HCT116 (cell line): ENCODE results near the gene PTX4. TPM values are rescaled to one million over a fixed set of nuclear protein-coding genes. Genes with fewer than 3 reads are reported as not detected.

ENCODE experiments used
- ATAC-seq: fragments of 200-7000 bp; cut with Tn5 transposase; 2 replicates; pipeline ENCODE4 v1.9.1; 2020; ENCODE audit warnings: mild to moderate bottlenecking, moderate library complexity
- BruUV-seq: library from RNA; stranded (reverse); fragments of 400-500 nt; replicated peaks from 2 replicates; lab custom pipeline; 2021; lab: Mats Ljungman, UMichigan
- CTCF ChIA-PET: fragments of 300-600 bp; sonication (Branson Sonifier 250); formaldehyde crosslinking; loops from one replicate; lab custom pipeline; 2021; ENCODE audit warnings: antibody characterized with exemption; lab: Charles Lee
- POLR2A ChIA-PET: fragments of 300-600, 350-600 bp; sonication (Branson Sonifier 250); formaldehyde crosslinking; loops from one replicate; lab custom pipeline; 2021; ENCODE audit warnings: antibody characterized with exemption; lab: Charles Lee
- RAD21 ChIA-PET, 2 experiments: fragments of 300-600 bp; sonication (Branson Sonifier 250); formaldehyde crosslinking; loops; one replicate each; lab custom pipeline; 2023; ENCODE audit warnings: low total read pairs in 2 of 2; ENCODE audit not compliant: uncharacterized antibody in 2 of 2, unreplicated experiment in 2 of 2, low non-redundant PET in 1 of 2; lab: Charles Lee
- DNase-seq: peaks from one replicate; pipeline ENCODE4 v3.0.0-alpha.2; 2010; ENCODE audit warnings: low read depth, low spot score
- H2AFZ ChIP-seq: fragments of 200-600 bp; shearing (Covaris generic), sonication (generic); 2 replicates; pipeline ENCODE4 v1.6.1; 2017; ENCODE audit warnings: low read depth, mixed run types, mixed read lengths, antibody characterized with exemption, low read length; ENCODE audit not compliant: poor library complexity, severe bottlenecking
- H3K27ac ChIP-seq: 2 replicates; pipeline ENCODE4 v1.5.1; 2012; ENCODE audit warnings: low read depth, low read length
- H3K27me3 ChIP-seq: fragments of 200-600 bp; sonication (generic); 2 replicates; pipeline ENCODE4 v1.6.1; 2016; ENCODE audit warnings: mixed run types, low read length, mixed read lengths; ENCODE audit not compliant: insufficient read depth
- H3K36me3 ChIP-seq, 2 experiments: fragments of 200-500 bp in 1 of 2; fragments of 200-600 bp in 1 of 2; sonication (Bioruptor generic) in 1 of 2; sonication (generic) in 1 of 2; 2 replicates each; pipeline versions ENCODE4 v1.5.1 to v1.6.1; 2014 to 2016; ENCODE audit warnings: low read length in 2 of 2, inconsistent platforms in 1 of 2, mixed read lengths in 1 of 2, mixed run types in 1 of 2; ENCODE audit not compliant: insufficient read depth in 2 of 2, control insufficient read depth in 1 of 2
- H3K4me1 ChIP-seq, 2 experiments: fragments of 200-600 bp in 1 of 2; sonication (generic) in 1 of 2; 2 replicates each; pipeline versions ENCODE4 v1.5.1 to v1.6.1; 2012 to 2017; ENCODE audit warnings: low read length in 2 of 2, inconsistent platforms in 1 of 2, mild to moderate bottlenecking in 1 of 2, mixed read lengths in 1 of 2, mixed run types in 1 of 2, moderate library complexity in 1 of 2; ENCODE audit not compliant: insufficient read depth in 2 of 2, control insufficient read depth in 1 of 2
- H3K4me2 ChIP-seq: fragments of 200-600 bp; sonication (generic); 2 replicates; pipeline ENCODE4 v1.6.1; 2017; ENCODE audit warnings: mixed run types, low read length, mixed read lengths
- H3K4me3 ChIP-seq, 2 experiments: fragments of 200-600 bp in 1 of 2; sonication (generic) in 1 of 2; replicated peaks in 1 of 2; 2 replicates each; pipeline ENCODE4 v1.5.1; 2011 to 2016; ENCODE audit warnings: low read length in 2 of 2, control low read depth in 1 of 2, low read depth in 1 of 2, mild to moderate bottlenecking in 1 of 2, mixed read lengths in 1 of 2, mixed run types in 1 of 2
- H3K79me2 ChIP-seq: fragments of 200-600 bp; sonication (generic); 2 replicates; pipeline ENCODE4 v1.6.1; 2017; ENCODE audit warnings: mild to moderate bottlenecking, mixed run types, low read length, moderate library complexity, mixed read lengths; ENCODE audit not compliant: insufficient read depth
- H3K9ac ChIP-seq: fragments of 200-600 bp; sonication (generic); 2 replicates; pipeline ENCODE4 v1.6.1; 2016; ENCODE audit warnings: low read length, mixed read lengths
- H3K9me2 ChIP-seq: fragments of 200-600 bp; sonication (generic), shearing (Covaris generic); 2 replicates; pipeline ENCODE4 v1.6.1; 2017; ENCODE audit warnings: mixed run types, mild to moderate bottlenecking, moderate library complexity; ENCODE audit not compliant: insufficient read depth
- H3K9me3 ChIP-seq, 2 experiments: fragments of 200-500 bp in 1 of 2; fragments of 200-600 bp in 1 of 2; sonication (Bioruptor generic) in 1 of 2; sonication (generic) in 1 of 2; 2 replicates each; pipeline ENCODE4 v1.6.1; 2014 to 2017; ENCODE audit warnings: low read length in 2 of 2, mixed read lengths in 2 of 2, inconsistent platforms in 1 of 2, low read depth in 1 of 2, mild to moderate bottlenecking in 1 of 2, mixed run types in 1 of 2, moderate library complexity in 1 of 2; ENCODE audit not compliant: control insufficient read depth in 1 of 2, insufficient read depth in 1 of 2
- H4K20me1 ChIP-seq: fragments of 200-600 bp; sonication (generic), shearing (Covaris generic); 2 replicates; pipeline ENCODE4 v1.6.1; 2017; ENCODE audit warnings: mixed run types, mild to moderate bottlenecking, moderate library complexity; ENCODE audit not compliant: insufficient read depth
- ATF3 ChIP-seq: IDR thresholded peaks from 2 replicates; pipeline ENCODE4 v1.6.1; 2012
- CBX3 ChIP-seq: IDR thresholded peaks from 2 replicates; pipeline ENCODE4 v1.6.1; 2012; ENCODE audit warnings: low read depth
- MAX ChIP-seq: IDR thresholded peaks from 2 replicates; pipeline ENCODE4 v1.6.1; 2012
- POLR2A ChIP-seq: IDR thresholded peaks from 2 replicates; pipeline ENCODE4 v1.7.0; 2011; ENCODE audit warnings: borderline replicate concordance; ENCODE audit not compliant: insufficient read depth, insufficient read length; ENCODE audit errors: extremely low read depth
- SIN3A ChIP-seq: IDR thresholded peaks from 2 replicates; pipeline ENCODE4 v1.6.1; 2012; ENCODE audit warnings: low read depth
- TCF7L2 ChIP-seq: IDR thresholded peaks from 2 replicates; pipeline ENCODE4 v1.7.0; 2011; ENCODE audit warnings: borderline replicate concordance, inconsistent platforms; ENCODE audit not compliant: insufficient read depth, insufficient read length; ENCODE audit errors: extremely low read depth
- intact Hi-C: fragments of 100-400 bp; cut with micrococcal nuclease; formaldehyde crosslinking; loops from 2 replicates; pipeline ENCODE4 v1.10.0; 2022
- total RNA-seq: library from RNA; stranded (reverse); gene quantifications from one replicate; pipeline ENCODE4 v1.2.1, GENCODE V29; 2021; ENCODE audit not compliant: unreplicated experiment
- TF ChIP-seq, protein P1 (sequence below), 3 experiments: fragments of 200-600 bp in 1 of 3; sonication (generic) in 1 of 3; IDR thresholded peaks in 2 of 3; conservative IDR thresholded peaks in 1 of 3; 2 replicates each; pipeline ENCODE4 v1.5.1; 2012 to 2017; ENCODE audit warnings: low read depth in 2 of 3, low read length in 2 of 3, antibody characterized with exemption in 1 of 3, borderline replicate concordance in 1 of 3, control low read depth in 1 of 3, mild to moderate bottlenecking in 1 of 3, mixed read lengths in 1 of 3, mixed run types in 1 of 3, moderate library complexity in 1 of 3; ENCODE audit not compliant: insufficient read depth in 1 of 3

PTX4 gene
- total RNA-seq, 1 experiment from 2014 or later = not detected

- TF ChIP-seq, protein P1, sequence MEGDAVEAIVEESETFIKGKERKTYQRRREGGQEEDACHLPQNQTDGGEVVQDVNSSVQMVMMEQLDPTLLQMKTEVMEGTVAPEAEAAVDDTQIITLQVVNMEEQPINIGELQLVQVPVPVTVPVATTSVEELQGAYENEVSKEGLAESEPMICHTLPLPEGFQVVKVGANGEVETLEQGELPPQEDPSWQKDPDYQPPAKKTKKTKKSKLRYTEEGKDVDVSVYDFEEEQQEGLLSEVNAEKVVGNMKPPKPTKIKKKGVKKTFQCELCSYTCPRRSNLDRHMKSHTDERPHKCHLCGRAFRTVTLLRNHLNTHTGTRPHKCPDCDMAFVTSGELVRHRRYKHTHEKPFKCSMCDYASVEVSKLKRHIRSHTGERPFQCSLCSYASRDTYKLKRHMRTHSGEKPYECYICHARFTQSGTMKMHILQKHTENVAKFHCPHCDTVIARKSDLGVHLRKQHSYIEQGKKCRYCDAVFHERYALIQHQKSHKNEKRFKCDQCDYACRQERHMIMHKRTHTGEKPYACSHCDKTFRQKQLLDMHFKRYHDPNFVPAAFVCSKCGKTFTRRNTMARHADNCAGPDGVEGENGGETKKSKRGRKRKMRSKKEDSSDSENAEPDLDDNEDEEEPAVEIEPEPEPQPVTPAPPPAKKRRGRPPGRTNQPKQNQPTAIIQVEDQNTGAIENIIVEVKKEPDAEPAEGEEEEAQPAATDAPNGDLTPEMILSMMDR (IDR thresholded peaks at IDR 0.05 in 2 of 3, conservative IDR thresholded peaks at IDR 0.05 in 1 of 3; ENCODE audit: borderline replicate concordance in 1 of 3, insufficient read depth in 1 of 3, low read depth in 2 of 3, low read length in 2 of 3) = no peak
Observed at GRCh38 chr16:1494711-1495110, 6.0 kb upstream of the PTX4 start (continued).

DNA sequence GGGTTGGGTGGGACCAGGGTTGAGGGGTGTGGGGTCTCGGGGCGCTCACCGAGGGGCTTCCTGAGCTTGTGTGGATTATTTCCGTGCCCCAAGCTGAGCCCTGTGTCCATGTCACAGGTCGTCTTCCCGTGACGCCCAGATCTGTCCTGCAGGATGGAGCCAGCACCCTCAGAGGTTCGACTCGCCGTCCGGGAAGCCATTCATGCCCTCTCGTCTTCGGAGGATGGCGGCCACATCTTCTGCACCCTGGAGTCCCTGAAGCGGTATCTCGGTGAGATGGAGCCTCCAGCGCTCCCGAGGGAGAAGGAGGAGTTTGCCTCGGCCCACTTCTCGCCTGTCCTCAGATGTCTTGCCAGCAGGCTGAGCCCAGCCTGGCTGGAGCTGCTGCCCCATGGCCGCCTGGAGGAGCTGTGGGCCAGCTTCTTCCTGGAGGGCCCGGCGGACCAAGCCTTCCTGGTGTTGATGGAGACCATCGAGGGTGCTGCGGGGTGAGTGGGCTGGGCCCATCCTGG, 5.4 kb upstream of the PTX4 start:
- peak overlapping the region; percentile 95 for H3K4me2 ChIP-seq
- H3K9me2 ChIP-seq = no peaks in the 10 kb centered on the region
- H3K27ac ChIP-seq = peak overlapping the region; percentile 65
- H3K36me3 ChIP-seq = peaks cover 2 to 29% of the 10 kb centered on the region in 2 experiments; a peak in 3 of 4 replicates
- H3K79me2 ChIP-seq = peaks cover 38% of the 10 kb centered on the region
- DNase-seq (no peak), ATAC-seq (peak; percentile 23)
- peak overlapping the region; percentile 96 for H3K9ac ChIP-seq
- ChIA-PET POLR2A (no interaction called here), CTCF (interaction anchor here (0.6 kb wide), 1 partner anchor 320 kb away, joined by 3 read pairs; no protein-coding TSS in a partner anchor), RAD21 (no interaction called here)
- no TSS peak for BruUV-seq
- H3K4me1 ChIP-seq = peaks cover 10 to 17% of the 10 kb centered on the region in 2 experiments
- H4K20me1 ChIP-seq = no peaks in the 10 kb centered on the region
- no peaks in the 10 kb centered on the region for H3K9me3 ChIP-seq
- intact Hi-C loops = no loop called here
- H2AFZ ChIP-seq = no peak overlapping the region
- peak overlapping the region; percentile 86 to 91 for H3K4me3 ChIP-seq
- H3K27me3 ChIP-seq = no peaks in the 10 kb centered on the region
- no peak for TF ChIP-seq MAX
- TF ChIP-seq CBX3 = no peak
- TF ChIP-seq ATF3 = no peak
- TF ChIP-seq SIN3A = no peak
- TF ChIP-seq POLR2A = no peak
- TF ChIP-seq, protein P1 (IDR thresholded peaks at IDR 0.05 in 2 of 3, conservative IDR thresholded peaks at IDR 0.05 in 1 of 3; ENCODE audit: borderline replicate concordance in 1 of 3, insufficient read depth in 1 of 3, low read depth in 2 of 3, low read length in 2 of 3) = peak in 2 of 3 experiments; percentile 17 to 36; a peak in 3 of 6 replicates
- peak; percentile 48 for TF ChIP-seq TCF7L2
